Common myeloid progenitor, CD34-positive (primary cell): Measurements from ENCODE around the gene RPTN.
A peak's percentile ranks its signal among the peaks of the same experiment; 100 is the strongest.

Experiments
- CTCF ChIA-PET: fragments of 350-600 bp; sonication (Branson Sonifier 250); formaldehyde crosslinking; loops from one replicate; lab custom pipeline; 2021; ENCODE audit warnings: antibody characterized with exemption; lab: Charles Lee
- POLR2A ChIA-PET: fragments of 350-600 bp; sonication (Branson Sonifier 250); formaldehyde crosslinking; loops from one replicate; lab custom pipeline; 2021; ENCODE audit warnings: antibody characterized with exemption; lab: Charles Lee
- DNase-seq, 3 donors: peaks; one replicate each; pipeline versions ENCODE4 v3.0.0 to v3.0.0-alpha.2; 2013
- H3K27ac ChIP-seq, 2 experiments: 1 replicate in 1 of 2; 2 replicates in 1 of 2; pipeline ENCODE4 v1.7.0; 2013; ENCODE audit warnings: inconsistent platforms in 2 of 2, low read length in 2 of 2, mild to moderate bottlenecking in 2 of 2, low read depth in 1 of 2, moderate library complexity in 1 of 2; ENCODE audit not compliant: severe bottlenecking in 2 of 2, insufficient read depth in 1 of 2, poor library complexity in 1 of 2
- H3K27me3 ChIP-seq, 5 experiments: replicated peaks in 2 of 5; 1 replicate in 3 of 5; 2 replicates in 2 of 5; pipeline versions ENCODE4 v1.6.1 to v1.7.0; 2013; ENCODE audit warnings: low read length in 4 of 5, mild to moderate bottlenecking in 2 of 5, moderate library complexity in 2 of 5, inconsistent platforms in 1 of 5; ENCODE audit not compliant: insufficient read depth in 5 of 5, control insufficient read depth in 4 of 5
- H3K36me3 ChIP-seq, 4 experiments: 1 replicate in 2 of 4; 2 replicates in 2 of 4; pipeline versions ENCODE4 v1.6.1 to v1.7.0; 2013; ENCODE audit warnings: low read length in 3 of 4, control low read depth in 1 of 4, mild to moderate bottlenecking in 1 of 4; ENCODE audit not compliant: control insufficient read depth in 4 of 4, insufficient read depth in 4 of 4
- H3K4me1 ChIP-seq, 4 experiments: 1 replicate in 3 of 4; 2 replicates in 1 of 4; pipeline versions ENCODE4 v1.6.1 to v1.7.1; 2013; ENCODE audit warnings: low read length in 3 of 4, mild to moderate bottlenecking in 3 of 4, control low read depth in 1 of 4, inconsistent platforms in 1 of 4, moderate library complexity in 1 of 4; ENCODE audit not compliant: control insufficient read depth in 4 of 4, insufficient read depth in 4 of 4; ENCODE audit errors: control extremely low read depth in 1 of 4
- H3K4me3 ChIP-seq, 7 experiments: 1 replicate in 4 of 7; 2 replicates in 3 of 7; pipeline versions ENCODE4 v1.5.1 to v1.7.0; 2013; ENCODE audit warnings: mild to moderate bottlenecking in 7 of 7, low read length in 6 of 7, moderate library complexity in 6 of 7, inconsistent platforms in 2 of 7, low read depth in 2 of 7, control low read depth in 1 of 7; ENCODE audit not compliant: insufficient read depth in 4 of 7, control insufficient read depth in 1 of 7; ENCODE audit errors: extremely low read depth in 1 of 7
- H3K9me3 ChIP-seq, 5 experiments: 1 replicate in 4 of 5; 2 replicates in 1 of 5; pipeline versions ENCODE4 v1.6.1 to v1.7.1; 2013; ENCODE audit warnings: low read length in 4 of 5, mild to moderate bottlenecking in 2 of 5, inconsistent platforms in 1 of 5, low read depth in 1 of 5, moderate library complexity in 1 of 5; ENCODE audit not compliant: control insufficient read depth in 4 of 5, insufficient read depth in 2 of 5; ENCODE audit errors: control extremely low read depth in 1 of 5
- WGBS: methylation state at CpG from one replicate; pipeline ENCODE4 v1.1.5; 2013; ENCODE audit not compliant: insufficient coverage; 5-methylcytosine and 5-hydroxymethylcytosine counted together

RPTN gene

GRCh38 chr1:152166966-152167365, 7.9 kb upstream of the RPTN start:
- DNase-seq = no peak
- ChIA-PET POLR2A (no interaction called here), CTCF (interaction anchor here (1.5 to 17.6 kb wide), 3 partner anchors 17 to 291 kb away, joined by 3 to 191 read pairs (median 4); no protein-coding TSS in a partner anchor)
- Histone ChIP-seq H3K4me1 (peaks cover 9 to 52% (median 28%) of the 10 kb centered on the region in 4 experiments), H3K27me3 (no peaks in the 10 kb centered on the region), H3K27ac (no peak overlapping the region), H3K36me3 (no peaks in the 10 kb centered on the region), H3K9me3 (no peaks in the 10 kb centered on the region), H3K4me3 (no peak overlapping the region)
- 67% methylated on average over 1 of the region's 1 CpG for WGBS

GRCh38 chr1:152165286-152166077, 6.5 kb upstream of the RPTN start:
- Histone ChIP-seq H3K4me3 (no peak overlapping the region), H3K27ac (no peak overlapping the region), H3K27me3 (no peaks in the 10 kb centered on the region), H3K9me3 (no peaks in the 10 kb centered on the region), H3K36me3 (no peaks in the 10 kb centered on the region), H3K4me1 (peaks cover 9 to 61% (median 30%) of the 10 kb centered on the region in 4 experiments)
- no CpG with 5 or more reads among the region's 4 CpGs for WGBS
- CTCF ChIA-PET = interaction anchor here (1.6 to 17.6 kb wide), 3 partner anchors 15 to 36 kb away, joined by 3 to 191 read pairs (median 4); no protein-coding TSS in a partner anchor
- DNase-seq = peak in 2 of 3 donors; percentile 25 to 31
- POLR2A ChIA-PET = no interaction called here

GRCh38 chr1:152164517-152165136, 5.6 kb upstream of the RPTN start:
- Histone ChIP-seq H3K9me3 (no peaks in the 10 kb centered on the region), H3K4me1 (peaks cover 9 to 69% (median 31%) of the 10 kb centered on the region in 4 experiments), H3K4me3 (no peak overlapping the region), H3K36me3 (no peaks in the 10 kb centered on the region), H3K27me3 (no peaks in the 10 kb centered on the region), H3K27ac (no peak overlapping the region)
- CTCF ChIA-PET = interaction anchor here (1.0 to 17.6 kb wide), 5 partner anchors 14 to 279 kb away, joined by 3 to 191 read pairs (median 4); no protein-coding TSS in a partner anchor
- peak in 2 of 3 donors; percentile 25 to 45 for DNase-seq
- POLR2A ChIA-PET = no interaction called here
- 0% methylated on average over 1 of the region's 2 CpGs for WGBS

GRCh38 chr1:152162792-152163463, 3.9 kb upstream of the RPTN start:
- no CpG with 5 or more reads among the region's 1 CpG for WGBS
- no peak overlapping the region for H3K27ac ChIP-seq
- CTCF ChIA-PET = interaction anchor here (0.7 to 17.6 kb wide), 9 partner anchors 10 to 107 kb away, joined by 3 to 191 read pairs (median 3); no protein-coding TSS in a partner anchor
- no peak overlapping the region for H3K4me3 ChIP-seq
- H3K27me3 ChIP-seq = no peaks in the 10 kb centered on the region
- H3K9me3 ChIP-seq = no peaks in the 10 kb centered on the region
- peaks cover 9 to 75% (median 24%) of the 10 kb centered on the region in 4 experiments for H3K4me1 ChIP-seq
- POLR2A ChIA-PET = no interaction called here
- DNase-seq = no peak
- no peaks in the 10 kb centered on the region for H3K36me3 ChIP-seq

GRCh38 chr1:152160576-152160975, 1.5 kb upstream of the RPTN start:
- H3K27me3 ChIP-seq = no peaks in the 10 kb centered on the region
- H3K27ac ChIP-seq = no peak overlapping the region
- 36% methylated on average over 3 of the region's 3 CpGs for WGBS
- ChIA-PET CTCF (interaction anchor here (0.8 to 3.2 kb wide), 6 partner anchors 11 to 107 kb away, joined by 3 to 20 read pairs (median 4); no protein-coding TSS in a partner anchor), POLR2A (no interaction called here)
- no peaks in the 10 kb centered on the region for H3K9me3 ChIP-seq
- H3K36me3 ChIP-seq = no peaks in the 10 kb centered on the region
- H3K4me1 ChIP-seq = peaks cover 5 to 60% (median 16%) of the 10 kb centered on the region in 4 experiments
- H3K4me3 ChIP-seq = no peak overlapping the region
- peak in 2 of 3 donors; percentile 72 to 75 for DNase-seq

- 94% methylated on average over 3 of the region's 3 CpGs for WGBS
These were observed 5.0 kb downstream of the RPTN start for GRCh38 chr1:152153996-152154395.

More at GRCh38 chr1:152153996-152154395, 5.0 kb downstream of the RPTN start:
- no peak overlapping the region for H3K4me3 ChIP-seq
- H3K9me3 ChIP-seq = peaks cover 0 to 2% (median 0%) of the 10 kb centered on the region in 5 experiments
- H3K27ac ChIP-seq = no peak overlapping the region
- H3K27me3 ChIP-seq = no peaks in the 10 kb centered on the region
- peaks cover 0 to 6% (median under 1%) of the 10 kb centered on the region in 4 experiments for H3K4me1 ChIP-seq
- CTCF ChIA-PET = no interaction called here
- H3K36me3 ChIP-seq = no peaks in the 10 kb centered on the region
- no peak for DNase-seq
- POLR2A ChIA-PET = no interaction called here
